Measurements from ENCODE around the gene FCRLB.
"Not testable (repeated sequence)": the region's sequence is repeated elsewhere in the genome, so short reads cannot be mapped to it uniquely, and the experiment has no call there.

FCRLB gene, protein sequence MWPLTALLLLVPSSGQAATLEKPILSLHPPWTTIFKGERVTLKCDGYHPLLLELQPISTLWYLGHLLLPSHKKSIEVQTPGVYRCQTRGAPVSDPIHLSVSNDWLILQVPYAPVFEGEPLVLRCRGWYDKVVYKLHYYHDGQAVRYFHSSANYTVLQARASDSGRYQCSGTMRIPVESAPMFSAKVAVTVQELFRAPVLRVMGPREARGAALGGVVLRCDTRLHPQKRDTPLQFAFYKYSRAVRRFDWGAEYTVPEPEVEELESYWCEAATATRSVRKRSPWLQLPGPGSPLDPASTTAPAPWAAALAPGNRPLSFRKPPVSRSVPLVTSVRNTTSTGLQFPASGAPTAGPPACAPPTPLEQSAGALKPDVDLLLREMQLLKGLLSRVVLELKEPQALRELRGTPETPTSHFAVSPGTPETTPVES

GRCh38 chr1:161720956-161721737 is at the start of gene FCRLB:
FCRLB (plus strand) TSS chr1:161721544; CDS start chr1:161722673, 1,129 bp downstream.
- DNase-seq (ENCODE audit: low read depth, low spot score): no peak

DNA sequence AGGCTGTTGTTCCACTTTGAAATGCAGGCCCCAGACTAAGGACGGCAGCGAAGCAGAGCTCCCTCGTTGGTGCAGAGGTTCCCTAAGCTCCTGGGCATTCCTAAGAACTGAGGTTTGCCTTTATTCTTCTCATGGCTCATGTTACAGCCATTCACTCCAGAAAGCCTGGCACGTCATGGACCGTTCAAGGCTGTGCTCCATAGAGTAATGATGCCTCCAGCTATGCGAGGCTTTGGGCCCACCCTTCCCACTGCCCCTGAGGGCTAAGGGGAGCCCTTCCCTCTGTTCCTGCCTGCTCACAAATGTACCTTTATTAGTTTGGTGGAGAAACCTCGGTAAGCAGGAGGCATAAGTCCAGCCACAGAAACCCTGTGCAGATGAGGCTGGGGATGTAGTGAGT is 47.9 kb upstream of the FCRLB start:
- DNase-seq (ENCODE audit: low read depth, low spot score): peak; percentile 81

DNA sequence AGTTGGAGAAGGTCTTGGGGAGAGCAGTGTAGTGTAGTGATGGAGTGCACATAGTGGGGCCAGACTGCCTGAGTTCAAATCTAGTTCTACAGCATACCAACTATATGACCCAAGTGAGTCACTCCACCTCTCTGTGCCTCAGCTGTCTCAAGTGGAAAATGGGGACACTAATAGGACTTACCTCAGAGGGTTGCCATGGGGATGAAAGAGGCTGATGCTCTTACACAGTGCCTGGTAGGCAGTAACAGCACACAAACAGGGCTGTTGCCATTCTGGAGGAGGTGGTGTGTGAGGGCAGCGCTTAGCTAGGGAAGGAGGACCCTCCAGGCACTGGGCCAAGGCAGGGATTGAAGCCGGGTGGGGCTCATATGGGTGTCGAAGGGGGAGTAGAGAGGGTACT is 46.9 kb upstream of the FCRLB start:
- not testable (repeated sequence) for DNase-seq (ENCODE audit: low read depth, low spot score)

- DNase-seq (ENCODE audit: low read depth, low spot score): not testable (repeated sequence)
These were observed 46.4 kb upstream of the FCRLB start for GRCh38 chr1:161674908-161675307.

DNA sequence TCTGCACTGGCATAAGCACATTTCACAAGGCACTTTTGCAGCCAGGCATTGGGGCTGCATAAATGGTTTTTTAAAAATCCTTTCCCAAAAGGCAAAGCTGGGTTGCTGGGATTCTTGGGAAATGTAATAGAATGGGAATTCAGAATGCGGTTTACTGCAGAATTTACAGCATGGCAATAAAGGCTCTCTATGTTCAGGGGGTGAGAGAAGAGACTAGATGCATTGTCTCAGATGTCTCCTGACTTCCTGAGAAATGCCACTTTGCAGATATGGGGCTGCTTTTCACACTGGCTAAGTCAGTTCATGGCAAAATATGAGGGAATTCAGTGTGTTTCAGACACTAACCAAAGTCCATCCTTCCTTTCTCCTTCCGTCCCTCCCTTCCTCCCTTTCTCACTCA is 44.9 kb upstream of the FCRLB start:
- DNase-seq (ENCODE audit: low read depth, low spot score): no peak

- DNase-seq (ENCODE audit: low read depth, low spot score): no peak
These were observed 44.2 kb upstream of the FCRLB start for GRCh38 chr1:161676958-161677689.

- no peak for DNase-seq (ENCODE audit: low read depth, low spot score)
These were observed 42.8 kb upstream of the FCRLB start for GRCh38 chr1:161678500-161678899.

DNA sequence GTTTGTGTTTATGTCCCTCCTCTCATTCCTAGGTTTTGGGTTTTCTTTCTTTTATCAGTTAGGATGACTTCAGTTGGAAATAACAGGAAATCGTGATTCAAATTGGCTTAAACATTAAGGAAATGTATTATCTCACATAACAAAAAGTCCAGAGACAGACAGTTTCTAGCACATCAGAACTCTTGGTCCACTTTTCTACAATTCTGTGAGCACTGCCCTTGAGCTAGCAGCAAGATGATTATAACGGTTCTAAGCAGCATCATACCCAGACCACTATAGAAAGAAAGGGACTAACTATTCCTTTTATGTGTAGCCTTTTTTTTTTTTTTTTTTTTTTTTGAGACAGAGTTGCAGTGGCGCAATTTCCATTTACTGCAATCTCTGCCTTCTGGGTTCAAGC is 39.5 kb upstream of the FCRLB start:
- no peak for DNase-seq (ENCODE audit: low read depth, low spot score)

DNA sequence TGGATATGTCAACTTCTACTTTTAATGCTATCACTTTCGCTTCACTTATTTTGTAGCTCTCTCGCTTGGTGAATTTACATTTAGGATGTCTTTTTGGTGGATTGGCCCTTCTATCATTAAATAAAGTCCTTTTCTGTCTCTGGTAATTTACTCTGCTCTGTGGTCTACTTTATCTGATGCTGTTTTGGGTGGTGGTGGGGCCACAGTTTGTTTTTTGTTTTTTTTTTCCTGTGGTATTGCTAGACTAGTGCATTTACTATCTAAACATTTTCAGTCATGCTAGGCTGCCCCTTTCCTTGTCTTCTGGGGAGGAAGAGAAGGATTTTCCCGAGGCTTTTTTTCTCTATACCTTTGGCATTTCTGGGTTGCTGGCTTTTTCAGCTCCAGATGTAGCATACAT is 32.4 kb upstream of the FCRLB start:
- DNase-seq (ENCODE audit: low read depth, low spot score): no peak

GRCh38 chr1:161691846-161692245 is 29.5 kb upstream of the FCRLB start:
- no peak for DNase-seq (ENCODE audit: low read depth, low spot score)

DNA sequence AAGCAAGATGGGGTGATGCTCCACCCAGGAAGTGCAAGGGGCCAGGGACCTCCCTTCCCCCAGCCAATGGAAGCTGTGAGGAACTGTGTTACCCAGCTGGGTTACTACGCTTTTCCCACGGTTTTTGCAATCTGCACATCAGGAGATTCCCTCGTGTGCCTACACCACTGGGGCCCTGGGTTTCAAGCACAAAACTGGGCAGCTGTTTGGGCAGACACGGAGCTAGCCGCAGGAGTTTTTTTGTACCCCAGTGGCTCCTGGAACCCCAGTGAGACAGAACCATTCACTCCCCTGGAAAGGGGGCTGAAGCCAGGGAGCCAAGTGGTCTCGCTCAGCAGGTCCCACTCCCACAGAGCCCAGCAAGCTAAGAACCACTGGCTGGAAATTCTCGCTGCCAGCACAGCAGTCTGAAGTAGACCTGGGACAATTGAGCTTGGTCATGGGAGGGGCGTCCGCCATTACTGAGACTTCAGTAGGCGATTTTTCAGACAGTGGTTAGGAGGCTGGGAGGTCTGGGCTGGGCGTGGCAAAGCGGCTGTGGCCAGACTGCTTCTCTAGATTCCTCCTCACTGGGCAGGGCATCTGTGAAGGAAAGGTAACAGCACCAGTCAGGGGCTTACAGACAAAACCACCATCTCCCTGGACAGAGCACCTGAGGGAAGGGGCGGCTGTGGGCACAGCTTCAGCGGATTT is 28.2 kb upstream of the FCRLB start:
- DNase-seq (ENCODE audit: low read depth, low spot score): not testable (repeated sequence)

DNA sequence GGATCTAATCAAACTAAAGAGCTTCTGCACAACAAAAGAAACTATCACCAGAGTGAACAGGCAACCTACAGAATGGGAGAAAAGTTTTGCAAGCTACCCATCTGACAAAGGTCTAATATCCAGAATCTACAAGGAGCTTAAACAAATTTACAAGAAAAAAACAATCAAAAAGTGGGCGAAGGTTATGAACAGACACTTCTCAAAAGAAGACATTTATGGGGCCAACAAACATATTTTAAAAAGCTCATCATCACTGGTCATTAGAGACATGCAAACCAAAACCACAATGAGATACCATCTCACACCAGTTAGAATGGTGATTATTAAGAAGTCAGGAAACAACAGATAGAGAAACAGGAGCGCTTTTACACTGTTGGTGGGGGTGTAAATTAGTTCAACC is 23.0 kb upstream of the FCRLB start:
- not testable (repeated sequence) for DNase-seq (ENCODE audit: low read depth, low spot score)

- no peak for DNase-seq (ENCODE audit: low read depth, low spot score)
These were observed 19.1 kb upstream of the FCRLB start for GRCh38 chr1:161702250-161702649.

DNA sequence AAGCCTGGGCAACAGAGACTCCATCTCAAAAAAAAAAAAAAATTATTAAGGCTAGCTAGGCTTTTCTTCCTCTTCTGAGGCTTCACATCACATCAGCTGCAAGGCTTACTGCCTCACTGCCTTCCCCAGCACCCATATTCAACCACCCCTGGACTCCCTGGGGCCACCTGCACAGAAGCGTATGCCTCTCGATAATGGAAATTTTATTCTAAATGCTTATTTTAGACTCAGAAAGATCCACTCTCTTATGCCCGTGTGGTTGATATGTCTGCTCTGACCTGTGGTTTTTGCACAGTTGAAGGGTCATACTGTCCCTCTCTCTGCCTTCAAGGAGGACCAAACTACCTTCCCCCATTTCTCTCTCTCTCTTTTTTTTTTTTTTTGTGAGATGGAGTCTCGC is 15.8 kb upstream of the FCRLB start:
- no peak for DNase-seq (ENCODE audit: low read depth, low spot score)

- DNase-seq (ENCODE audit: low read depth, low spot score): no peak
These were observed 15.2 kb upstream of the FCRLB start for GRCh38 chr1:161706113-161706481.

GRCh38 chr1:161706482-161707347 is 14.6 kb upstream of the FCRLB start, which contains the start of gene FCRLA:
FCRLA (plus strand) TSS chr1:161707229; CDS start chr1:161707265, 36 bp downstream.
- DNase-seq (ENCODE audit: low read depth, low spot score): peak; percentile 86

DNA sequence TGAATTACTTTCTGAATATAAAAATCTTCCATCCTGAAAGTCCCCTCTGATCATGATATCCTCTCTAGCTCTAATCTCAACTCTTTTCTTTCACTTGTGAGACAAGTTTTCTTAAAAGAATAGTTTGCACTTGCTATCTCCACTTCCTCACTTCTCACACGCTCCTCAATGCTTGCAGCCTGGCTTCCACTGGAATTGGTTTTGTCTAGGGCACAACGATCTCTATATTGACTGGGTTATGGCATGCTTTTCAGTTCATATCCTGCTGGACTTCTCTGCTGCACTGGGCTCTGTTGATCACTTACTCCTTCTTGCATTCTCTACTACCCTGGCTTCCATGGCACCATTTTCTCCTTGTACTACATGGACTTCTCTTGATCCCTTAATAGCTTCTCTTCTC is 13.8 kb upstream of the FCRLB start:
- DNase-seq (ENCODE audit: low read depth, low spot score): no peak

GRCh38 chr1:161709373-161709772 is 12.0 kb upstream of the FCRLB start:
- no peak for DNase-seq (ENCODE audit: low read depth, low spot score)

- no peak for DNase-seq (ENCODE audit: low read depth, low spot score)
These were observed 10.8 kb upstream of the FCRLB start for GRCh38 chr1:161710560-161710959.

- no peak for DNase-seq (ENCODE audit: low read depth, low spot score)
These were observed 2.6 kb upstream of the FCRLB start for GRCh38 chr1:161718559-161719324.

Measured in astrocyte of the hippocampus (primary cell).